ENCODE measurements around the gene RAP1GAP. TPM values are rescaled to one million over a fixed set of nuclear protein-coding genes. Genes with fewer than 3 reads are reported as not detected.

Gene RAP1GAP
- polyA plus RNA-seq, 1 donor from 2014 or later, result 9.8 TPM

DNA sequence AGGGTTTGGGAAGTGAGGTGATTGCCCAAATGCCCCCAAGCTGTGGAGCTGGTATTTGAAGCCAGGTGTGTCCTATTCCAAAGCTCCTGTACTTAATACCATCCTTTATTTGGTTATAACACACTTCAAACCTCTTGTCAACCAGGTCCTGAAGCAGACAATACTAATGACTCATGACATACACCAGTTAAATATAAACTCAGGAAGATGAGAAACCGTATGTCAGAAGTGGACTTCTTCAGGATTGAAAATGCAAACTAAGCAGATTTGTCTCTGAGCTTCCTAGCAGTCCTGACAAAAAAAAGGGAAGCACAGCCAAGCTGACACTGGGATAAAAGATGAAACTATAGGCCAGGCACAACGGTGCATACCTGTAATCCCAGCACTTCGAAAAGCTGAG, 89.4 kb downstream of the RAP1GAP start:
- H3K36me3 ChIP-seq (ENCODE audit: insufficient read depth, low read length), result no peaks in the 10 kb centered on the region
- no peak overlapping the region for H2AFZ ChIP-seq (ENCODE audit: low read depth, low read length)
- H4K20me1 ChIP-seq (ENCODE audit: insufficient read depth), result no peaks in the 10 kb centered on the region
- no peaks in the 10 kb centered on the region for H3K9me2 ChIP-seq (ENCODE audit: insufficient read depth, low read length)
- H3K27me3 ChIP-seq (ENCODE audit: insufficient read depth, low read depth, low read length), result no peaks in the 10 kb centered on the region
- TF ChIP-seq, protein P1, sequence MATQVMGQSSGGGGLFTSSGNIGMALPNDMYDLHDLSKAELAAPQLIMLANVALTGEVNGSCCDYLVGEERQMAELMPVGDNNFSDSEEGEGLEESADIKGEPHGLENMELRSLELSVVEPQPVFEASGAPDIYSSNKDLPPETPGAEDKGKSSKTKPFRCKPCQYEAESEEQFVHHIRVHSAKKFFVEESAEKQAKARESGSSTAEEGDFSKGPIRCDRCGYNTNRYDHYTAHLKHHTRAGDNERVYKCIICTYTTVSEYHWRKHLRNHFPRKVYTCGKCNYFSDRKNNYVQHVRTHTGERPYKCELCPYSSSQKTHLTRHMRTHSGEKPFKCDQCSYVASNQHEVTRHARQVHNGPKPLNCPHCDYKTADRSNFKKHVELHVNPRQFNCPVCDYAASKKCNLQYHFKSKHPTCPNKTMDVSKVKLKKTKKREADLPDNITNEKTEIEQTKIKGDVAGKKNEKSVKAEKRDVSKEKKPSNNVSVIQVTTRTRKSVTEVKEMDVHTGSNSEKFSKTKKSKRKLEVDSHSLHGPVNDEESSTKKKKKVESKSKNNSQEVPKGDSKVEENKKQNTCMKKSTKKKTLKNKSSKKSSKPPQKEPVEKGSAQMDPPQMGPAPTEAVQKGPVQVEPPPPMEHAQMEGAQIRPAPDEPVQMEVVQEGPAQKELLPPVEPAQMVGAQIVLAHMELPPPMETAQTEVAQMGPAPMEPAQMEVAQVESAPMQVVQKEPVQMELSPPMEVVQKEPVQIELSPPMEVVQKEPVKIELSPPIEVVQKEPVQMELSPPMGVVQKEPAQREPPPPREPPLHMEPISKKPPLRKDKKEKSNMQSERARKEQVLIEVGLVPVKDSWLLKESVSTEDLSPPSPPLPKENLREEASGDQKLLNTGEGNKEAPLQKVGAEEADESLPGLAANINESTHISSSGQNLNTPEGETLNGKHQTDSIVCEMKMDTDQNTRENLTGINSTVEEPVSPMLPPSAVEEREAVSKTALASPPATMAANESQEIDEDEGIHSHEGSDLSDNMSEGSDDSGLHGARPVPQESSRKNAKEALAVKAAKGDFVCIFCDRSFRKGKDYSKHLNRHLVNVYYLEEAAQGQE (IDR thresholded peaks at IDR 0.05; ENCODE audit: borderline replicate concordance), result no peak
- TF ChIP-seq POLR2AphosphoS5 (IDR thresholded peaks at IDR 0.05) (no peak), TAF1 (IDR thresholded peaks at IDR 0.05; ENCODE audit: low read depth) (no peak), EP300 (conservative IDR thresholded peaks at IDR 0.05; ENCODE audit: poor library complexity, severe bottlenecking) (no peak), EZH2 (IDR thresholded peaks at IDR 0.05; ENCODE audit: borderline replicate concordance, insufficient read depth, low read length, poor library complexity, severe bottlenecking) (no peak), MXI1 (conservative IDR thresholded peaks at IDR 0.05; ENCODE audit: poor library complexity, severe bottlenecking) (no peak), SMC3 (conservative IDR thresholded peaks at IDR 0.05; ENCODE audit: poor library complexity) (no peak), RAD21 (conservative IDR thresholded peaks at IDR 0.05) (no peak)
- TF ChIP-seq, protein P2, sequence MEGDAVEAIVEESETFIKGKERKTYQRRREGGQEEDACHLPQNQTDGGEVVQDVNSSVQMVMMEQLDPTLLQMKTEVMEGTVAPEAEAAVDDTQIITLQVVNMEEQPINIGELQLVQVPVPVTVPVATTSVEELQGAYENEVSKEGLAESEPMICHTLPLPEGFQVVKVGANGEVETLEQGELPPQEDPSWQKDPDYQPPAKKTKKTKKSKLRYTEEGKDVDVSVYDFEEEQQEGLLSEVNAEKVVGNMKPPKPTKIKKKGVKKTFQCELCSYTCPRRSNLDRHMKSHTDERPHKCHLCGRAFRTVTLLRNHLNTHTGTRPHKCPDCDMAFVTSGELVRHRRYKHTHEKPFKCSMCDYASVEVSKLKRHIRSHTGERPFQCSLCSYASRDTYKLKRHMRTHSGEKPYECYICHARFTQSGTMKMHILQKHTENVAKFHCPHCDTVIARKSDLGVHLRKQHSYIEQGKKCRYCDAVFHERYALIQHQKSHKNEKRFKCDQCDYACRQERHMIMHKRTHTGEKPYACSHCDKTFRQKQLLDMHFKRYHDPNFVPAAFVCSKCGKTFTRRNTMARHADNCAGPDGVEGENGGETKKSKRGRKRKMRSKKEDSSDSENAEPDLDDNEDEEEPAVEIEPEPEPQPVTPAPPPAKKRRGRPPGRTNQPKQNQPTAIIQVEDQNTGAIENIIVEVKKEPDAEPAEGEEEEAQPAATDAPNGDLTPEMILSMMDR (IDR thresholded peaks at IDR 0.05; ENCODE audit: poor library complexity, severe bottlenecking), result no peak
- H3K4me2 ChIP-seq (ENCODE audit: low read length), result no peak overlapping the region
- H3K27ac ChIP-seq (ENCODE audit: low read length), result no peak overlapping the region
- no peaks in the 10 kb centered on the region for H3K79me2 ChIP-seq (replicated peaks; ENCODE audit: insufficient read depth, low read length)
- no peak overlapping the region for H3K9ac ChIP-seq (ENCODE audit: low read length)
- H3K4me3 ChIP-seq (ENCODE audit: low read length), result no peak overlapping the region
- H3K9me3 ChIP-seq (ENCODE audit: low read length), result no peaks in the 10 kb centered on the region
- no peaks in the 10 kb centered on the region for H3F3A ChIP-seq (ENCODE audit: insufficient read depth, low read length, poor library complexity, severe bottlenecking)

DNA sequence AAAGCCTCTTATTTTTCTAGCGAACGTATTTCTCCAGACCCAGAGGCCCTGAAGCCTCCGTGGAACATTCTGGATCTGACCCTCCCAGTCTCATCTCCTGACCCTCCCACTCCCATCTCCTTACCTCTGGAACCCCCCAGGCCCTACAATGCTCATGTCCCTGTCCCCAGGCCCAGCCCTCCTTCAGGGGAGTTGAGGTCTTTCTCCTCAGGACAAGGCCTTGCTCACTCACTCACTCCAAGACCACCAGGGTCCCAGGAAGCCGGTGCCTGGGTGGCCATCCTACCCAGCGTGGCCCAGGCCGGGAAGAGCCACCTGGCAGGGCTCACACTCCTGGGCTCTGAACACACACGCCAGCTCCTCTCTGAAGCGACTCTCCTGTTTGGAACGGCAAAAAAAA, 91.2 kb downstream of the RAP1GAP start:
- H3K4me3 ChIP-seq (ENCODE audit: low read length), result no peak overlapping the region
- H3F3A ChIP-seq (ENCODE audit: insufficient read depth, low read length, poor library complexity, severe bottlenecking), result no peaks in the 10 kb centered on the region
- no peak for TF ChIP-seq SMC3 (conservative IDR thresholded peaks at IDR 0.05; ENCODE audit: poor library complexity)
- no peak for TF ChIP-seq EZH2 (IDR thresholded peaks at IDR 0.05; ENCODE audit: borderline replicate concordance, insufficient read depth, low read length, poor library complexity, severe bottlenecking)
- no peak for TF ChIP-seq TAF1 (IDR thresholded peaks at IDR 0.05; ENCODE audit: low read depth)
- TF ChIP-seq, protein P1 (IDR thresholded peaks at IDR 0.05; ENCODE audit: borderline replicate concordance), result no peak
- TF ChIP-seq POLR2AphosphoS5 (IDR thresholded peaks at IDR 0.05), result no peak
- TF ChIP-seq RAD21 (conservative IDR thresholded peaks at IDR 0.05), result no peak
- TF ChIP-seq MXI1 (conservative IDR thresholded peaks at IDR 0.05; ENCODE audit: poor library complexity, severe bottlenecking), result no peak
- TF ChIP-seq EP300 (conservative IDR thresholded peaks at IDR 0.05; ENCODE audit: poor library complexity, severe bottlenecking), result no peak
- TF ChIP-seq, protein P2 (IDR thresholded peaks at IDR 0.05; ENCODE audit: poor library complexity, severe bottlenecking), result no peak
- H3K9me3 ChIP-seq (ENCODE audit: low read length), result no peaks in the 10 kb centered on the region
- no peaks in the 10 kb centered on the region for H3K9me2 ChIP-seq (ENCODE audit: insufficient read depth, low read length)
- no peaks in the 10 kb centered on the region for H3K36me3 ChIP-seq (ENCODE audit: insufficient read depth, low read length)
- no peaks in the 10 kb centered on the region for H3K79me2 ChIP-seq (replicated peaks; ENCODE audit: insufficient read depth, low read length)
- H3K27me3 ChIP-seq (ENCODE audit: insufficient read depth, low read depth, low read length), result no peaks in the 10 kb centered on the region
- no peak overlapping the region for H3K9ac ChIP-seq (ENCODE audit: low read length)
- no peak overlapping the region for H3K4me2 ChIP-seq (ENCODE audit: low read length)
- no peaks in the 10 kb centered on the region for H4K20me1 ChIP-seq (ENCODE audit: insufficient read depth)
- H2AFZ ChIP-seq (ENCODE audit: low read depth, low read length), result no peak overlapping the region
- no peak overlapping the region for H3K27ac ChIP-seq (ENCODE audit: low read length)

All from neural cell (in vitro differentiated cells).